Fibroblast of villous mesenchyme (primary cell): Measurements from ENCODE around the gene GPR18. TPM values are rescaled to one million over a fixed set of nuclear protein-coding genes. Genes with fewer than 3 reads are reported as not detected.

Experiments
- DNase-seq: peaks from one replicate; pipeline ENCODE4 v3.0.0-alpha.2; 2010; ENCODE audit warnings: low read depth
- H3K4me3 ChIP-seq: 2 replicates; pipeline ENCODE4 v1.5.1; 2011; ENCODE audit warnings: low read depth, mild to moderate bottlenecking, low read length
- total RNA-seq: library from RNA; depleted of rRNA; stranded (reverse); fragments of >200 nt; gene quantifications from 2 replicates; pipeline ENCODE4 v1.2.3, GENCODE V29; 2012
- TF ChIP-seq, protein P1 (sequence below): IDR thresholded peaks from 2 replicates; pipeline ENCODE4 v1.5.1; 2012; ENCODE audit warnings: low read depth, mild to moderate bottlenecking, low read length; ENCODE audit not compliant: insufficient read depth

GPR18 gene
- total RNA-seq, 1 donor: not detected

DNA sequence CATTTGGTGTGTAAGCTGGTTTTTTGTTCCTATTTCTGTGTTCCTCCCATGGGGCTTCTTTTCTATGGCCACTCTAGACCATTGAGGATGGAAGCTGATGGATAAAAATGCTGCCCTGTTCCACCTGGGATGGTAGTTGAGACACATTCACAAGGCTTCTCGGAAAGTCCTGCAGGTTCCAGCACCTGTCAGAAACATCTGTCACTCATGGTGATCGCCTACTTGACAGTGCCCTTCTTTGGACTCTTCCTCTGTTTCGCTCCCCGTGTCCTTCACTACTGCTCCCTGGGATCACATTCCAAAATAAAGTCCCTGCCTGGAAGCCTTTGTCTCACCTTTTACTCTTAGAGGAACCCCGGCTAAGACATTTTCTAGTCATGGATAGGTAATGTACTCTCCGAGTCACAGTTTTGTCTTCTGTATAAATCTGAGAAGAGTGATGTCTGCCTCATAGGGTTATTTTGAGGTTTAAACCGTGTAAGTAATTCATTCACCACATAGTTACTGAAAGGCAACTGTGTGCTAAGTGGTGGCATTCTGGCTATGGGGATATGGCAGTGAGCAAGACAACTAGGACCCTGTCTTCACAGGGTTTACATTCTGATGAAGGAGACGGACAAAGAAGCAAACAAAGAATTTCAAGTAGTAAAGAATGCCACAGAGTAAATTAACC is 36.5 kb downstream of the GPR18 start:
- TF ChIP-seq, protein P1, sequence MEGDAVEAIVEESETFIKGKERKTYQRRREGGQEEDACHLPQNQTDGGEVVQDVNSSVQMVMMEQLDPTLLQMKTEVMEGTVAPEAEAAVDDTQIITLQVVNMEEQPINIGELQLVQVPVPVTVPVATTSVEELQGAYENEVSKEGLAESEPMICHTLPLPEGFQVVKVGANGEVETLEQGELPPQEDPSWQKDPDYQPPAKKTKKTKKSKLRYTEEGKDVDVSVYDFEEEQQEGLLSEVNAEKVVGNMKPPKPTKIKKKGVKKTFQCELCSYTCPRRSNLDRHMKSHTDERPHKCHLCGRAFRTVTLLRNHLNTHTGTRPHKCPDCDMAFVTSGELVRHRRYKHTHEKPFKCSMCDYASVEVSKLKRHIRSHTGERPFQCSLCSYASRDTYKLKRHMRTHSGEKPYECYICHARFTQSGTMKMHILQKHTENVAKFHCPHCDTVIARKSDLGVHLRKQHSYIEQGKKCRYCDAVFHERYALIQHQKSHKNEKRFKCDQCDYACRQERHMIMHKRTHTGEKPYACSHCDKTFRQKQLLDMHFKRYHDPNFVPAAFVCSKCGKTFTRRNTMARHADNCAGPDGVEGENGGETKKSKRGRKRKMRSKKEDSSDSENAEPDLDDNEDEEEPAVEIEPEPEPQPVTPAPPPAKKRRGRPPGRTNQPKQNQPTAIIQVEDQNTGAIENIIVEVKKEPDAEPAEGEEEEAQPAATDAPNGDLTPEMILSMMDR: no peak
- no peak overlapping the region for H3K4me3 ChIP-seq
- DNase-seq: no peak

DNA sequence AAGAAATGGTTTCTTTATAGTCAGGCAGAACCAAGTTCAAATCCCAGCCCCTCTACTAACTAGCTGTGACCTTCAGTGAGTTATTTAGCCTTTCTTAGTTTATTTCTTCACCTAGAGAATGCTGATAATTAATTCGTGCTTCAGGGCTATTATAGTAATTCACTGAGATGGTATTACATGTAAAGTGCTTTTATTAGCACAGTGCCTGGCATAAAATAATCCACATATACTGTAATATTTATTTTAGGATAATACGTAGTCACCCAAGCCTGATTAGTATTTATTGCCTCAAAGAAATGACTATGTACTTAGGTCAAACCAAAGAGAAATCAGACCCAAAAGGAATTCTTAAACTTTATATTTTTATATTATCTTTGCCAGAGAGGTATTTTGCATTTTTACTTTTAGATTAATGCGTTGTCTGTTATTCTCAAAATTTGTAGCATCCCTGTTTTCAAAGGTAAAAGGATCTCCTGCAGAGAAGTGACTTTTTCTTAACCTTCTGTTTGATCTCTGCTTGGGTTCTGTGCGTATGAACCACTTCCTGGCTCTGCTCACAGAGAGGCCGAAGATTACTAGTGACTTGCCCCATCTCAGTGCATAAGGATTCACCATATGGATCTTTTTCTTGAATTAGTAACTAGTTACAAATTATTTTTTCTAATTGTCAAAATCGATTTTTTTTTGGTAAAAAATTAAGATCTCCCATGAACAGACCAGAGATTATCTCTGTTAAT is 37.8 kb downstream of the GPR18 start:
- TF ChIP-seq, protein P1: no peak
- DNase-seq: no peak
- H3K4me3 ChIP-seq: no peak overlapping the region

DNA sequence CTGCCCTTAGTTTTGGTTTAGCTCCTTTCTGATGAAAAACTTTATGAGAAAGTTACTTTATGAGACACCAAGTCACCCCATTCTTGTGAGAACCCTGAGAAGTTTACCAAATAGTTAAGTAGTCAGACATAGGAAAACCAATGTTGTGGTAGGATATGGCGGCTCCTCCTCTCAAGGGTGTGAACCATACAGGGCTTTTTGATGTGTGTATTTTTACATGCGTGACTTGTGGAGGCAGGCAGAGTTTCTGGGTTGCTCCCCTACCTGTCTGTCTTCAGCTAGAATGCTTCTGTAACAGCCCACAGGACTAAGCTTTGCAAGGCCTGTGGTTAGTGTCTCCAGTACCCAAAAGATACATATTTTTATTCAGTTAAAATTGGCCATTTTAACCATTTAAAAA is 39.2 kb downstream of the GPR18 start:
- H3K4me3 ChIP-seq: no peak overlapping the region
- TF ChIP-seq, protein P1: no peak
- DNase-seq: no peak

DNA sequence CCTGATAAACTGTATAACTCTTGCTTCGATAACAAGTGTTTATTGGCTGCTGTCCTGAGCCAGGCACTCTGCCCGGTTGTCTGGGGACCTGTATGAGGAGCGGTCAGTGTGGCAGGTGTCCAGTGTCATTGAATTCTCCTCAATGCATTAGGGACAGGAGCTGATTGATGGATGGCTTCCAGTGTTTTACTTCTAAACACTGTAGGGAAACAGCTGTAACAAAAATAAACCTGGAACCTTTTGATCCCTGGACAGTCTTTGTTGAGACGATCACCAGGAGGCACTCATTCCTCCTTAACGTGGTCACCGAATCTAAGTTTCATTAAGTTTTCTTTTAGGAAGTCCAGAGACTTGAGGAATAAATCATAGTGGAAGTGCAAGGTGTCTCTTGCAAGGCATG is 39.6 kb downstream of the GPR18 start:
- peak; percentile 19 for DNase-seq
- TF ChIP-seq, protein P1: no peak

DNA sequence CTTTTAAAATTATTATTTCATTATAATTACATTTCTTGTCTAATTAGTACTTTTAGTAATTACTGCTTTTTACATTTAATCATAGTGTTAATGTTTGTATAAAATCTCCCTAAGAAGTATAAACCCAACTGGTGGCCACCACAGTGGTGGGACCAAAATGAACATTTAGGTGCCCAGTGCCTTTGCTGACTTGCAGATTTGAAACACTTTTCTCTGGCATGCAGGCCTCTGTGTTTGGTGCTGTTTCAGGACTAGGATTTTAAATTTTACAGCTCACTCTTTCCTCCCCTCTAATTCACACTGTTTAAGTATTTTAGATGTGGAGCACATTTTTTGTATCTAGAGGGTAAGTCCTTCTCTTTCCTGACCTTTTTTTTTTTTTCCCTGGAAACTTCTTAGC is 40.1 kb downstream of the GPR18 start:
- no peak for DNase-seq
- no peak overlapping the region for H3K4me3 ChIP-seq
- TF ChIP-seq, protein P1: no peak

More for the DNA sequence above, 39.6 kb downstream of the GPR18 start:
- no peak overlapping the region for H3K4me3 ChIP-seq

DNA sequence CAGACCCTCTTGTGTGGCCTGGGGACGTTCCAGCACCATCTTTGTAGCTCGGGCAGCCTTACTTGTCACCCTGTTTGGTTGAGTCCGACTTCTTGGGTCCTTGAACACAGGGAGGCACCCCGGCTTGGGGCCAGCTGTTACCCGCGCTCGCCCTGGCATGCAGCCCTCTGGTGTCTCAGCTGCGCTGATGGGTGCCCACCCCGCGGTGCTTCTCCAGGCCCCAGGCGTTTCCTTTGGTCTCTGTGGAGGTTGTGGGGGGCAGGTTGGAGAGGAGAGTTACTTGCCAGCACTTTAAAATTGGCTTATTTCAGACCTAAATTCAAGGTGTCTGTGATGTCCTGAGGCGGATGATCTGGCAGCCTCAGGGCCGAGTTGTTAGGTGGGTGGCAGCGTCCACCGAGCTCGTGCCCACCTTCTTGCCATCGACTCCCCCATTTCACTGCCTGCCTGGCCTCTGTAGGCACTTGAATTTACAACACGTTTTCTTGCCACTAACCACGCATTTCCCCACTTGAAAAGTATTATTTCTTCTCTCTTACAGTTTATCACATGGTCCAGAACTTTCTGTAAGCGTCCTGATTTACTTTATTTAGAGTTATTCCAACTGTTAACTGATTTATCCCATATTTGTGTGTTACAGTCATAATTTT is 40.6 kb downstream of the GPR18 start:
- TF ChIP-seq, protein P1: no peak
- H3K4me3 ChIP-seq: no peak overlapping the region
- DNase-seq: no peak
